Endothelial cell of umbilical vein (primary cell): ENCODE results near the gene CSGALNACT2. TPM values are rescaled to one million over a fixed set of nuclear protein-coding genes. Genes with fewer than 3 reads are reported as not detected.

Source experiments
- BruUV-seq: library from RNA; stranded (reverse); fragments of 400-500 nt; replicated peaks from 2 replicates; lab custom pipeline; 2021; lab: Mats Ljungman, UMichigan
- CTCF ChIA-PET: fragments of 300-600, 350-600 bp; sonication (Branson Sonifier 250); formaldehyde crosslinking; loops from one replicate; lab custom pipeline; 2021; ENCODE audit warnings: antibody characterized with exemption, inconsistent platforms; lab: Charles Lee
- POLR2A ChIA-PET: fragments of 300-600, 350-600 bp; sonication (Branson Sonifier 250); formaldehyde crosslinking; loops from one replicate; lab custom pipeline; 2021; ENCODE audit warnings: antibody characterized with exemption, inconsistent platforms; lab: Charles Lee
- DNase-seq: peaks from one replicate; pipeline ENCODE4 v3.0.0-alpha.2; 2011; ENCODE audit warnings: low read depth, low spot score
- FAIRE-seq: peaks from 2 replicates; lab custom pipeline; 2011; peaks lifted over from hg19 to GRCh38; lab: Jason Lieb, UNC
- H2AFZ ChIP-seq: 2 replicates; pipeline ENCODE4 v1.6.0; 2012; ENCODE audit warnings: low read depth, low read length, control low read depth, inconsistent platforms
- H3K27ac ChIP-seq: 2 replicates; pipeline ENCODE4 v1.5.1; 2011; ENCODE audit warnings: low read depth, mild to moderate bottlenecking, control low read depth, low read length, moderate library complexity; ENCODE audit not compliant: insufficient read depth
- H3K27me3 ChIP-seq, 2 experiments: 2 replicates each; pipeline versions ENCODE4 v1.6.0 to v1.6.1; 2011; ENCODE audit warnings: low read length in 2 of 2, mixed read lengths in 1 of 2; ENCODE audit not compliant: control insufficient read depth in 2 of 2, insufficient read depth in 2 of 2
- H3K36me3 ChIP-seq, 2 experiments: 2 replicates in 1 of 2; 3 replicates in 1 of 2; pipeline ENCODE4 v1.5.1; 2011; ENCODE audit warnings: low read length in 2 of 2, mild to moderate bottlenecking in 1 of 2, moderate library complexity in 1 of 2; ENCODE audit not compliant: control insufficient read depth in 2 of 2, insufficient read depth in 2 of 2; ENCODE audit errors: extremely low read depth in 1 of 2
- H3K4me1 ChIP-seq: 3 replicates; pipeline ENCODE4 v1.5.1; 2011; ENCODE audit warnings: mild to moderate bottlenecking, low read length; ENCODE audit not compliant: control insufficient read depth, insufficient read depth; ENCODE audit errors: extremely low read depth
- H3K4me2 ChIP-seq: 2 replicates; pipeline ENCODE4 v1.6.1; 2011; ENCODE audit warnings: low read length, control low read depth, mixed read lengths; ENCODE audit not compliant: insufficient read depth
- H3K4me3 ChIP-seq, 3 experiments: fragments of 200-600 bp in 1 of 3; sonication (generic), shearing (Covaris generic) in 1 of 3; replicated peaks in 1 of 3; 2 replicates each; pipeline ENCODE4 v1.5.1; 2011 to 2016; ENCODE audit warnings: control low read depth in 3 of 3, low read length in 3 of 3, mild to moderate bottlenecking in 2 of 3, inconsistent platforms in 1 of 3, low read depth in 1 of 3, moderate library complexity in 1 of 3; ENCODE audit not compliant: insufficient read depth in 1 of 3
- H3K79me2 ChIP-seq: 2 replicates; pipeline ENCODE4 v1.6.0; 2012; ENCODE audit warnings: low read length, inconsistent platforms; ENCODE audit not compliant: control insufficient read depth, insufficient read depth
- H3K9ac ChIP-seq: replicated peaks from 2 replicates; pipeline ENCODE3; 2011; ENCODE audit warnings: low read length, control low read depth; ENCODE audit not compliant: insufficient read depth; ENCODE audit errors: extremely low read depth
- H3K9me1 ChIP-seq: replicated peaks from 3 replicates; pipeline ENCODE4 v1.6.0; 2011; ENCODE audit warnings: mild to moderate bottlenecking, low read length; ENCODE audit not compliant: control insufficient read depth, insufficient read depth; ENCODE audit errors: extremely low read depth
- H3K9me3 ChIP-seq: replicated peaks from 2 replicates; pipeline ENCODE4 v1.5.1; 2012; ENCODE audit warnings: low read length, inconsistent platforms; ENCODE audit not compliant: control insufficient read depth, insufficient read depth
- H4K20me1 ChIP-seq: replicated peaks from 2 replicates; pipeline ENCODE3; 2011; ENCODE audit warnings: mild to moderate bottlenecking, low read length; ENCODE audit not compliant: control insufficient read depth, insufficient read depth; ENCODE audit errors: extremely low read depth
- CTCF ChIP-seq, 2 donors: IDR thresholded peaks; 1 replicate in 1 of 2; 2 replicates in 1 of 2; pipeline ENCODE4 v1.5.1; 2011; ENCODE audit warnings: low read length in 2 of 2, mild to moderate bottlenecking in 2 of 2, moderate library complexity in 2 of 2, control low read depth in 1 of 2, inconsistent platforms in 1 of 2, low read depth in 1 of 2; ENCODE audit not compliant: insufficient read depth in 1 of 2; ENCODE audit errors: extremely low read depth in 1 of 2
- EZH2 ChIP-seq: IDR thresholded peaks from 2 replicates; pipeline ENCODE4 v1.6.1; 2012; ENCODE audit warnings: borderline replicate concordance, low read depth, mild to moderate bottlenecking, moderate library complexity, low read length, inconsistent platforms; ENCODE audit not compliant: severe bottlenecking
- FOS ChIP-seq: IDR thresholded peaks from 2 replicates; pipeline ENCODE4 v1.6.1; 2011; ENCODE audit warnings: mild to moderate bottlenecking, low read length, moderate library complexity, borderline replicate concordance; ENCODE audit not compliant: insufficient read depth
- GATA2 ChIP-seq: IDR thresholded peaks from 2 replicates; pipeline ENCODE4 v1.7.0; 2011; ENCODE audit warnings: low read depth, mild to moderate bottlenecking, moderate library complexity, mixed read lengths, low read length; ENCODE audit not compliant: insufficient read length, insufficient read depth
- JUN ChIP-seq: IDR thresholded peaks from 2 replicates; pipeline ENCODE4 v1.6.1; 2011; ENCODE audit warnings: borderline replicate concordance, low read depth; ENCODE audit not compliant: insufficient read length, insufficient read depth
- MAX ChIP-seq: IDR thresholded peaks from 2 replicates; pipeline ENCODE4 v1.6.1; 2011; ENCODE audit not compliant: insufficient read depth, insufficient read length
- MYC ChIP-seq: IDR thresholded peaks from one replicate; pipeline ENCODE4 v1.6.1; 2011; ENCODE audit warnings: mild to moderate bottlenecking, low read depth, low read length
- POLR2A ChIP-seq: IDR thresholded peaks from 2 replicates; pipeline ENCODE4 v1.6.1; 2012; ENCODE audit warnings: low read depth, mild to moderate bottlenecking, control low read depth, low read length
- POLR2AphosphoS5 ChIP-seq: IDR thresholded peaks from 2 replicates; pipeline ENCODE4 v1.6.1; 2012; ENCODE audit warnings: low read depth, mild to moderate bottlenecking, control low read depth, low read length, moderate library complexity; ENCODE audit not compliant: insufficient read depth
- dilution Hi-C: fragments of 300-500 bp; cut with MboI; formaldehyde crosslinking; loops from one replicate; pipeline ENCODE4 v1.15.0; 2019; ENCODE audit warnings: low sequenced_read_pairs; ENCODE audit not compliant: extremely low pct_ligation_motif_present
- intact Hi-C: fragments of 100-400 bp; cut with micrococcal nuclease; formaldehyde crosslinking; loops from one replicate; pipeline ENCODE4 v1.10.0; 2022
- polyA plus RNA-seq, 4 experiments: library from polyadenylated mRNA; depleted of rRNA in 3 of 4; stranded (reverse) in 3 of 4; unstranded in 1 of 4; fragments of >200 nt; gene quantifications; 2 replicates each; pipeline versions ENCODE4 v1.2.1 to v1.2.3, GENCODE V29; 2011 to 2012; ENCODE audit warnings: missing spikeins in 1 of 4
- total RNA-seq: library from RNA; stranded (reverse); gene quantifications from 2 replicates; pipeline ENCODE4 v1.2.3, GENCODE V29; 2021

The CSGALNACT2 gene
- total and polyA plus RNA-seq, 2 donors (not counting 3 experiments of a cell fraction or from before 2014, with no cell fraction given), result 9.7 to 17.7 TPM

GRCh38 chr10:43195557-43195956, 57.3 kb downstream of the CSGALNACT2 start:
- FAIRE-seq (no peak), DNase-seq (no peak)
- no peak overlapping the region for H3K27ac ChIP-seq
- H3K4me2 ChIP-seq, result no peak overlapping the region
- no peaks in the 10 kb centered on the region for H3K27me3 ChIP-seq
- intact Hi-C loops, result no loop called here
- H3K9ac ChIP-seq, result no peak overlapping the region
- BruUV-seq, result no TSS peak
- no peaks in the 10 kb centered on the region for H3K79me2 ChIP-seq
- CTCF ChIA-PET, result interaction anchor here (1.4 to 2.7 kb wide), 2 partner anchors 10 to 11 kb away, joined by 3 to 11 read pairs; no protein-coding TSS in a partner anchor
- dilution Hi-C loops, result no loop called here
- no peak overlapping the region for H3K4me3 ChIP-seq
- TF ChIP-seq POLR2A (no peak), MAX (no peak), JUN (no peak), EZH2 (no peak)
- POLR2A ChIA-PET, result no interaction called here
- no peaks in the 10 kb centered on the region for H3K36me3 ChIP-seq
- H3K9me3 ChIP-seq, result no peaks in the 10 kb centered on the region
- no peaks in the 10 kb centered on the region for H3K9me1 ChIP-seq
- H4K20me1 ChIP-seq, result no peaks in the 10 kb centered on the region
- no peak overlapping the region for H2AFZ ChIP-seq
- no peaks in the 10 kb centered on the region for H3K4me1 ChIP-seq

DNA sequence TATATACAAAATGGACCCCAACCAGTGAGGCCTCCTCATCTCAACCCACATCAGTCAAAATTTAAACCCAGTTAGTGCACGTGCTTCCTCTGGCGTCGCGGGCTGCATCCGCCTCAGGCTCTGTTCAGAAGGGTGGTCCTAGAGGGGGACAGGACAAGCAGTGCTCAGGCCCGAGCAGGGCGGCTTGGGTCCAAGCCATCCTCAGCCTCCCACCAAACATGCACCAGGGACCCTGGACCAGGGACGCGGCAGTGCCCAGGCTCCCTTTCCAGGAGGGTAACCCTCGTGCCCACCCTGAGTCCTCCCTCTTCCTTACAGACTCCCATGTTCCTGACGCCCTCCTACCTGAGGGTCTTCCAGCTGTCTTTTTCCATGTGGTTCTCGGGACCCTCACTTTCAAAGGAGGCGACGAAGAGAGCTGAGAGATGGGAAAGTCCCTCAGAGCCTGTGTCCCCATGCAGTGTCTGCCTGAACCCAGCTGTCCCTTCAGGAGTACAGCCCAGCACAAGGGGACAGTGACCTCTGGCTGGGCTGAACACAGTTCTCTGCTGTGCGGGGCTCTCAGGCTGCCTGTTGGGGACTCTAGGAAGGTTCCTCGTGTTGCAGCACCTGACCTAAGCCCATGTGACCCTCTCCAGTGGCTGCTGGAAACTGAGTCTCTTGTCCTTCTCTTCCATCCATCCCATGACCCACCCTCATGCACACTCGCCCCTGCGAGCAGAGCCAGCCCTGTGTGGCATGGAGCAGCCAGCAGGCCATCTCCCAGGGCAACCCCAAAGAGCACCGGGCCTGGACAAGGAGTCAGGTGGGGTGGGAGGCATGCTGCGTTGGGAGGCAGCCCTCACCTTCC, 58.1 kb downstream of the CSGALNACT2 start:
- Histone ChIP-seq H4K20me1 (no peaks in the 10 kb centered on the region), H3K36me3 (no peaks in the 10 kb centered on the region), H3K4me3 (no peak overlapping the region), H2AFZ (no peak overlapping the region), H3K4me2 (no peak overlapping the region), H3K9me3 (no peaks in the 10 kb centered on the region), H3K9me1 (no peaks in the 10 kb centered on the region), H3K79me2 (no peaks in the 10 kb centered on the region), H3K4me1 (no peaks in the 10 kb centered on the region), H3K9ac (no peak overlapping the region), H3K27ac (no peak overlapping the region), H3K27me3 (no peaks in the 10 kb centered on the region)
- intact Hi-C loops, result no loop called here
- BruUV-seq, result no TSS peak
- TF ChIP-seq JUN, result no peak
- no peak for TF ChIP-seq POLR2A
- no peak for TF ChIP-seq CTCF (IDR thresholded peaks at IDR 0.05; ENCODE audit: extremely low read depth in 1 of 2, insufficient read depth in 1 of 2, low read depth in 1 of 2, low read length in 2 of 2)
- no peak for TF ChIP-seq FOS
- TF ChIP-seq MAX, result no peak
- no peak for TF ChIP-seq EZH2
- no peak for TF ChIP-seq MYC
- no peak for TF ChIP-seq POLR2AphosphoS5
- no peak for TF ChIP-seq GATA2
- FAIRE-seq, result no peak
- POLR2A ChIA-PET, result no interaction called here
- dilution Hi-C loops, result no loop called here
- no peak for DNase-seq
- CTCF ChIA-PET, result no interaction called here
